ENCODE measurements around the gene CSPG4. TPM values are rescaled to one million over a fixed set of nuclear protein-coding genes. Genes with fewer than 3 reads are reported as not detected.
A peak's percentile ranks its signal among the peaks of the same experiment; 100 is the strongest.

Gene CSPG4
- total and polyA plus RNA-seq, 2 of the 4 experiments (the other 2 are of a cell fraction): 12.4 to 28.4 TPM

DNA sequence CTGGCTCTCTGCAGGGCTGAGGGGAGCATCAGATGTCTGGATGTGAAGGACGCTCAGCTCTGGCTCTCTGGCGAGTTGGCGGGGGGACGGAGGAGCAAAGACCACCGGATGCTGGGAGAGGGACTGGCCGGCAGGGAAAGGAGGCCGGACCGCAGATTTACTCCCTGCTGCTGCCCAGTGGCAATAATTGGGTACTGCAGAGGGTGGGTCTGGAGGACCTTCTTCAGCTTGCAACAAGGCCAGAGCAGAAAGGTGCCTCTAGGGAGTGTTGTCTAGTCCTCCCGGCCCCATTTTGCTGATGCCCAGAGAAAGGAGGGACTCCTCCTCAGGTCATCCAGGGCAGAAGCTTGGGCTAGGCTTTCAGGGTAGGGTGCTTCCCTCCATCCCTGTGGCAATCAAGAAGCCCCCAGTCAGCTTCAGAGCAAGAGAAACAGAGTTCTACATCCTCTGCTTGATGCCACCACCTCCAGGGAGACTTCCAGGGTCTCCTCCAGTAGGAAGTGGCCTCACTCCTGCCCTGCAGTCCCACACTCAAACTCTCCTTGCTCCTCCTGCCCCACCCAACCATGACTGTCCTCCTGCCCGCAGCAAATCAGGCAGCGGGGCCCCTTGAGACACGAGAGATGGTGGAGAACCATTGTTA, 20.3 kb upstream of the CSPG4 start:
- Histone ChIP-seq H3K9me3 (ENCODE audit: control insufficient read depth, insufficient read depth, low read length) (no peaks in the 10 kb centered on the region), H2AFZ (replicated peaks; ENCODE audit: low read length, poor library complexity) (peak overlapping the region; percentile 96), H2AK9ac (replicated peaks; ENCODE audit: low read depth, low read length, poor library complexity) (peak overlapping the region; percentile 44), H2BK20ac (ENCODE audit: low read depth, low read length) (no peak overlapping the region), H3K4ac (ENCODE audit: low read depth, low read length) (peak overlapping the region; percentile 60), H2AK5ac (ENCODE audit: low read depth, low read length) (peak overlapping the region; percentile 75; the same call in 1 of the 2 replicates), H4K20me1 (ENCODE audit: insufficient read depth, low read length) (no peaks in the 10 kb centered on the region), H3K9ac (ENCODE audit: low read depth, low read length) (no peak overlapping the region), H3K27ac (ENCODE audit: insufficient read depth, low read length) (no peak overlapping the region), H2BK15ac (ENCODE audit: low read depth, low read length) (0 out of 3 replicates have a peak overlapping the region, but pooled peaks have one; percentile 2), H3K18ac (ENCODE audit: low read depth, low read length) (no peak overlapping the region), H3K9me1 (ENCODE audit: insufficient read depth, low read length) (peaks cover 5% of the 10 kb centered on the region; the same call in 1 of the 2 replicates), H4K8ac (ENCODE audit: low read depth in 2 of 2, low read length in 2 of 2) (peak overlapping the region in 1 of 2 experiments; percentile 80; a peak in 1 of 4 replicates), H3K4me3 (ENCODE audit: insufficient read depth, low read depth, low read length) (no peak overlapping the region), H4K5ac (ENCODE audit: low read depth, low read length) (no peak overlapping the region; the same call in 1 of the 2 replicates), H2BK120ac (ENCODE audit: low read depth, low read length) (no peak overlapping the region; the same call in none of the 2 replicates), H3K4me1 (ENCODE audit: control insufficient read depth, insufficient read depth, low read length) (peaks cover 10% of the 10 kb centered on the region), H3K4me2 (ENCODE audit: low read depth, low read length) (no peak overlapping the region), H3K36me3 (ENCODE audit: control insufficient read depth, insufficient read depth, low read length) (no peaks in the 10 kb centered on the region), H4K91ac (ENCODE audit: insufficient read depth, low read depth, low read length) (peak overlapping the region; percentile 46; the same call in 1 of the 2 replicates), H2BK5ac (ENCODE audit: low read depth, low read length, poor library complexity, severe bottlenecking) (no peak overlapping the region), H3K79me1 (ENCODE audit: low read depth in 1 of 2, low read length in 2 of 2) (no peaks in the 10 kb centered on the region), H3K23ac (ENCODE audit: low read depth, low read length) (no peak overlapping the region), H3K56ac (ENCODE audit: extremely low read depth, insufficient read depth, low read length) (no peak overlapping the region), H3K14ac (replicated peaks; ENCODE audit: low read depth, low read length) (0 out of 2 replicates have a peak overlapping the region, but pooled peaks have one; percentile 28), H3K27me3 (ENCODE audit: control insufficient read depth, insufficient read depth, low read length) (no peaks in the 10 kb centered on the region)
- ATAC-seq (ENCODE audit: low read depth) (peak; percentile 94), DNase-seq (peak; percentile 65)
- intact Hi-C loops (cut with micrococcal nuclease): loop anchor here (1.0 to 2.0 kb wide), 3 partner anchors 38 to 70 kb away; no protein-coding TSS in a partner anchor
- no TSS peak for BruUV-seq (replicated peaks)
- 3% methylated on average over 6 of the region's 12 CpGs; no CpG with 5 or more reads in 1 of the 2 experiments for WGBS, 2 experiments (ENCODE audit: extremely low coverage in 2 of 2, insufficient read length in 1 of 2)
- ChIA-PET POLR2A (ENCODE audit: unreplicated experiment) (no interaction called here), CTCF (interaction anchor here (0.8 kb wide), 1 partner anchor 69 kb away, joined by 4 read pairs; no protein-coding TSS in a partner anchor)
- peak; percentile 46; the same call in 1 of the 2 replicates for TF ChIP-seq MAZ (IDR thresholded peaks at IDR 0.05; ENCODE audit: borderline replicate concordance, low read depth, low read length)
- TF ChIP-seq, protein P1, sequence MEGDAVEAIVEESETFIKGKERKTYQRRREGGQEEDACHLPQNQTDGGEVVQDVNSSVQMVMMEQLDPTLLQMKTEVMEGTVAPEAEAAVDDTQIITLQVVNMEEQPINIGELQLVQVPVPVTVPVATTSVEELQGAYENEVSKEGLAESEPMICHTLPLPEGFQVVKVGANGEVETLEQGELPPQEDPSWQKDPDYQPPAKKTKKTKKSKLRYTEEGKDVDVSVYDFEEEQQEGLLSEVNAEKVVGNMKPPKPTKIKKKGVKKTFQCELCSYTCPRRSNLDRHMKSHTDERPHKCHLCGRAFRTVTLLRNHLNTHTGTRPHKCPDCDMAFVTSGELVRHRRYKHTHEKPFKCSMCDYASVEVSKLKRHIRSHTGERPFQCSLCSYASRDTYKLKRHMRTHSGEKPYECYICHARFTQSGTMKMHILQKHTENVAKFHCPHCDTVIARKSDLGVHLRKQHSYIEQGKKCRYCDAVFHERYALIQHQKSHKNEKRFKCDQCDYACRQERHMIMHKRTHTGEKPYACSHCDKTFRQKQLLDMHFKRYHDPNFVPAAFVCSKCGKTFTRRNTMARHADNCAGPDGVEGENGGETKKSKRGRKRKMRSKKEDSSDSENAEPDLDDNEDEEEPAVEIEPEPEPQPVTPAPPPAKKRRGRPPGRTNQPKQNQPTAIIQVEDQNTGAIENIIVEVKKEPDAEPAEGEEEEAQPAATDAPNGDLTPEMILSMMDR (conservative IDR thresholded peaks at IDR 0.05; ENCODE audit: low read depth, low read length): peak; percentile 79
- TF ChIP-seq RAD21 (IDR thresholded peaks at IDR 0.05; ENCODE audit: low read length): peak; percentile 80
- no peak for TF ChIP-seq RFX5 (IDR thresholded peaks at IDR 0.05; ENCODE audit: low read depth, low read length)
- peak; percentile 87 for TF ChIP-seq SMC3 (IDR thresholded peaks at IDR 0.05; ENCODE audit: low read depth, low read length)
- dilution Hi-C loops (cut with HindIII; ENCODE audit: low sequenced_read_pairs, unreplicated experiment): no loop called here
- in situ Hi-C loops (cut with MboI; ENCODE audit: low sequenced_read_pairs): loop anchor here (5.0 kb wide), 1 partner anchor 46 kb away; no protein-coding TSS in a partner anchor

Measured in IMR-90 (cell line).